Liver (tissue), 9 donors: ENCODE results near the gene UNC13B. TPM values are rescaled to one million over a fixed set of nuclear protein-coding genes. Genes with fewer than 3 reads are reported as not detected.

ENCODE experiments used
- DNase-seq: peaks from one replicate; pipeline ENCODE4 v3.0.0-alpha.2; 2017; ENCODE audit warnings: low spot score
- H3K27ac ChIP-seq, 2 donors: one replicate each; pipeline ENCODE4 v1.7.0; 2013; ENCODE audit warnings: inconsistent platforms in 2 of 2, low read length in 2 of 2, control low read depth in 1 of 2, low read depth in 1 of 2, mild to moderate bottlenecking in 1 of 2
- H3K27me3 ChIP-seq, 4 donors: one replicate each; pipeline versions ENCODE4 v1.6.1 to v1.7.0; 2013; ENCODE audit warnings: low read length in 3 of 4, inconsistent platforms in 1 of 4, mild to moderate bottlenecking in 1 of 4, moderate library complexity in 1 of 4; ENCODE audit not compliant: control insufficient read depth in 4 of 4, insufficient read depth in 4 of 4
- H3K36me3 ChIP-seq, 4 donors: one replicate each; pipeline versions ENCODE4 v1.6.1 to v1.7.0; 2013; ENCODE audit warnings: low read length in 3 of 4, mild to moderate bottlenecking in 3 of 4, low read depth in 1 of 4, moderate library complexity in 1 of 4; ENCODE audit not compliant: control insufficient read depth in 4 of 4, insufficient read depth in 3 of 4
- H3K4me1 ChIP-seq, 4 donors: one replicate each; pipeline versions ENCODE4 v1.6.1 to v1.7.0; 2013; ENCODE audit warnings: low read length in 3 of 4, mild to moderate bottlenecking in 3 of 4, moderate library complexity in 1 of 4; ENCODE audit not compliant: control insufficient read depth in 4 of 4, insufficient read depth in 4 of 4
- H3K4me3 ChIP-seq, 3 donors: one replicate each; pipeline versions ENCODE4 v1.6.1 to v1.7.0; 2013; ENCODE audit warnings: low read length in 3 of 3, control low read depth in 1 of 3, low read depth in 1 of 3, mild to moderate bottlenecking in 1 of 3
- H3K9ac ChIP-seq, 2 donors: one replicate each; pipeline ENCODE4 v1.7.0; 2013; ENCODE audit warnings: low read length in 2 of 2, mild to moderate bottlenecking in 2 of 2, moderate library complexity in 2 of 2, control low read depth in 1 of 2, low read depth in 1 of 2
- H3K9me3 ChIP-seq, 4 donors: one replicate each; pipeline versions ENCODE4 v1.6.1 to v1.7.0; 2013; ENCODE audit warnings: low read length in 3 of 4; ENCODE audit not compliant: control insufficient read depth in 4 of 4
- ATF3 ChIP-seq: IDR thresholded peaks from 2 replicates; pipeline ENCODE4 v1.6.1; 2016; ENCODE audit warnings: antibody characterized with exemption
- CTCF ChIP-seq: fragments of 150-350 bp; IDR thresholded peaks from 2 replicates; pipeline ENCODE4 v1.5.1; 2017; ENCODE audit warnings: improper control_type of control experiment, low read depth, low read length; ENCODE audit not compliant: missing input control
- EGR1 ChIP-seq, 2 donors: IDR thresholded peaks; 2 replicates each; pipeline ENCODE4 v1.6.1; 2016 to 2018; ENCODE audit warnings: antibody characterized with exemption in 2 of 2, low read depth in 2 of 2
- FOXA1 ChIP-seq: IDR thresholded peaks from 2 replicates; pipeline ENCODE4 v1.6.1; 2016; ENCODE audit warnings: antibody characterized with exemption
- FOXA2 ChIP-seq: IDR thresholded peaks from 2 replicates; pipeline ENCODE4 v1.6.1; 2016; ENCODE audit warnings: antibody characterized with exemption
- GABPA ChIP-seq, 2 donors: IDR thresholded peaks in 1 of 2; conservative IDR thresholded peaks in 1 of 2; 2 replicates each; pipeline ENCODE4 v1.6.1; 2016; ENCODE audit warnings: antibody characterized with exemption in 2 of 2, mild to moderate bottlenecking in 1 of 2, moderate library complexity in 1 of 2
- HNF4A ChIP-seq, 2 donors: conservative IDR thresholded peaks; 2 replicates each; pipeline ENCODE4 v1.6.1; 2016; ENCODE audit warnings: antibody characterized with exemption in 2 of 2, mild to moderate bottlenecking in 2 of 2
- HNF4G ChIP-seq: IDR thresholded peaks from 2 replicates; pipeline ENCODE4 v1.6.1; 2016; ENCODE audit warnings: antibody characterized with exemption
- JUND ChIP-seq, 2 donors: IDR thresholded peaks; 2 replicates each; pipeline ENCODE4 v1.6.1; 2016; ENCODE audit warnings: antibody characterized with exemption in 2 of 2
- MAX ChIP-seq: IDR thresholded peaks from 2 replicates; pipeline ENCODE4 v1.6.1; 2016; ENCODE audit warnings: antibody characterized with exemption
- NR2F2 ChIP-seq: IDR thresholded peaks from 2 replicates; pipeline ENCODE4 v1.6.1; 2016; ENCODE audit warnings: antibody characterized with exemption
- RAD21 ChIP-seq, 2 donors: IDR thresholded peaks; 2 replicates each; pipeline ENCODE4 v1.6.1; 2016; ENCODE audit warnings: antibody characterized with exemption in 2 of 2, mild to moderate bottlenecking in 2 of 2
- REST ChIP-seq: IDR thresholded peaks from 2 replicates; pipeline ENCODE4 v1.6.1; 2016; ENCODE audit warnings: antibody characterized with exemption, mild to moderate bottlenecking
- RXRA ChIP-seq, 2 donors: IDR thresholded peaks; 2 replicates each; pipeline ENCODE4 v1.6.1; 2017 to 2018; ENCODE audit warnings: antibody characterized with exemption in 2 of 2, mild to moderate bottlenecking in 1 of 2
- SP1 ChIP-seq: IDR thresholded peaks from 2 replicates; pipeline ENCODE4 v1.6.1; 2018; ENCODE audit warnings: antibody characterized with exemption, mild to moderate bottlenecking
- TAF1 ChIP-seq: conservative IDR thresholded peaks from 2 replicates; pipeline ENCODE4 v1.6.1; 2016; ENCODE audit warnings: antibody characterized with exemption, mild to moderate bottlenecking
- YY1 ChIP-seq: IDR thresholded peaks from 2 replicates; pipeline ENCODE4 v1.6.1; 2016; ENCODE audit warnings: antibody characterized with exemption, mild to moderate bottlenecking
- ZBTB33 ChIP-seq: IDR thresholded peaks from 2 replicates; pipeline ENCODE4 v1.6.1; 2016; ENCODE audit warnings: antibody characterized with exemption
- WGBS: extraction: QIAGEN DNeasy Blood & Tissue Kit; methylation state at CpG from one replicate; pipeline ENCODE4 v1.1.7; 2013; 5-methylcytosine and 5-hydroxymethylcytosine counted together
- polyA plus RNA-seq, 2 donors: library from polyadenylated mRNA; stranded (reverse) in 1 of 2; unstranded in 1 of 2; fragments of 200-250 nt in 1 of 2; fragments of >200 nt in 1 of 2; fragmentation: Nextera tagmentation in 1 of 2; extraction: Ambion mirVana in 1 of 2; gene quantifications; one replicate each; pipeline versions ENCODE4 v1.2.1 to v1.2.3, GENCODE V29; 2013 to 2015
- total RNA-seq, 2 donors: library from RNA; depleted of rRNA; stranded (reverse); fragments of >200 nt; gene quantifications; one replicate each; pipeline ENCODE4 v1.2.3, GENCODE V29; 2014
- donor health status: healthy.
- donor health status: healthy.
- donor health status: healthy.
- donor health status: healthy.
- donor health status: healthy.

Gene UNC13B
- total and polyA plus RNA-seq, 4 donors = 5.5 to 25.7 (median 11.9) TPM

- Histone ChIP-seq H3K27ac (peak overlapping the region; percentile 89 to 93), H3K36me3 (no peaks in the 10 kb centered on the region), H3K9me3 (no peaks in the 10 kb centered on the region), H3K4me3 (peak overlapping the region; percentile 57 to 81 (median 64)), H3K4me1 (peaks cover 19 to 61% (median 46%) of the 10 kb centered on the region in 4 donors), H3K27me3 (no peaks in the 10 kb centered on the region), H3K9ac (peak overlapping the region; percentile 41 to 42)
- TF ChIP-seq CTCF = no peak
- TF ChIP-seq NR2F2 = peak; percentile 35
- peak in 1 of 2 donors; percentile 7 for TF ChIP-seq HNF4A (conservative IDR thresholded peaks at IDR 0.05)
- DNase-seq = peak; percentile 49
- WGBS = 20% methylated on average over 12 of the region's 12 CpGs
These were observed 46.8 kb upstream of the UNC13B start for GRCh38 chr9:35114840-35115628.

GRCh38 chr9:35115680-35116538 lies 45.9 kb upstream of the UNC13B start, which contains the start of gene ATOSB:
Gene ATOSB, minus strand, starts transcription at chr9:35115862. Its CDS starts 7,588 bp downstream, at chr9:35108274.
- H3K27ac ChIP-seq = peak within 1 kb of the TSS; percentile 89 to 93
- peak; percentile 95 for DNase-seq
- no peaks in the 10 kb centered on the region for H3K9me3 ChIP-seq
- peaks cover 12 to 53% (median 37%) of the 10 kb centered on the region in 4 donors for H3K4me1 ChIP-seq
- under 1% methylated on average over 54 of the region's 54 CpGs for WGBS
- peak within 1 kb of the TSS; percentile 61 to 71 for H3K9ac ChIP-seq
- H3K27me3 ChIP-seq = no peaks in the 10 kb centered on the region
- no peak for TF ChIP-seq CTCF
- no peak for TF ChIP-seq ZBTB33
- no peak for TF ChIP-seq FOXA2
- peak; percentile 20 to 59 for TF ChIP-seq HNF4A (conservative IDR thresholded peaks at IDR 0.05)
- TF ChIP-seq GABPA (IDR thresholded peaks at IDR 0.05 in 1 of 2, conservative IDR thresholded peaks at IDR 0.05 in 1 of 2) = peak in 1 of 2 donors; percentile 57
- peak; percentile 72 to 73 for TF ChIP-seq JUND (IDR thresholded peaks at IDR 0.05)
- peak in 1 of 2 donors; percentile 6 for TF ChIP-seq RAD21 (IDR thresholded peaks at IDR 0.05)
- peak; percentile 87 for TF ChIP-seq SP1
- peak; percentile 22 for TF ChIP-seq FOXA1
- peak; percentile 22 for TF ChIP-seq TAF1
- TF ChIP-seq YY1 = peak; percentile 18
- TF ChIP-seq NR2F2 = peak; percentile 84
- TF ChIP-seq ATF3 = no peak
- peak; percentile 82 for TF ChIP-seq MAX
- TF ChIP-seq RXRA (IDR thresholded peaks at IDR 0.05) = peak; percentile 80 to 95
- no peak for TF ChIP-seq HNF4G
- TF ChIP-seq REST = peak; percentile 22
- peak; percentile 73 to 80 for TF ChIP-seq EGR1 (IDR thresholded peaks at IDR 0.05; ENCODE audit: low read depth in 2 of 2)
- H3K36me3 ChIP-seq = no peaks in the 10 kb centered on the region
- peak within 1 kb of the TSS; percentile 57 to 81 (median 72) for H3K4me3 ChIP-seq
